22Rv1 (cell line): ENCODE results near the gene MKKS.
A peak's percentile ranks its signal among the peaks of the same experiment; 100 is the strongest.
"Not testable (repeated sequence)": the region's sequence is repeated elsewhere in the genome, so short reads cannot be mapped to it uniquely, and the experiment has no call there.

Experiments used
- H3K27ac ChIP-seq: fragments of 450-650 bp; 2 replicates; pipeline ENCODE4 v1.5.1; 2017
- CTCF ChIP-seq: fragments of 450-650 bp; IDR thresholded peaks from 2 replicates; pipeline ENCODE4 v1.5.1; 2017; ENCODE audit warnings: mild to moderate bottlenecking
- ZFX ChIP-seq: fragments of 450-650 bp; IDR thresholded peaks from 2 replicates; pipeline ENCODE4 v1.6.1; 2017; ENCODE audit warnings: antibody characterized with exemption, borderline replicate concordance

MKKS gene

GRCh38 chr20:10430000-10430466 is 4.0 kb downstream of the MKKS start:
- no peak overlapping the region for H3K27ac ChIP-seq
- TF ChIP-seq CTCF, result no peak
- TF ChIP-seq ZFX, result no peak

GRCh38 chr20:10429443-10429981 is 4.5 kb downstream of the MKKS start:
- no peak overlapping the region for H3K27ac ChIP-seq
- no peak for TF ChIP-seq ZFX
- TF ChIP-seq CTCF, result no peak

- TF ChIP-seq CTCF, result no peak
- no peak for TF ChIP-seq ZFX
- H3K27ac ChIP-seq, result no peak overlapping the region
Observed at GRCh38 chr20:10428008-10428407, 6.0 kb downstream of the MKKS start.

- H3K27ac ChIP-seq, result no peak overlapping the region
Observed at GRCh38 chr20:10427060-10427692, 6.8 kb downstream of the MKKS start.

GRCh38 chr20:10423735-10424134 is 10.3 kb downstream of the MKKS start:
- no peak overlapping the region for H3K27ac ChIP-seq

More at GRCh38 chr20:10427060-10427692, 6.8 kb downstream of the MKKS start:
- TF ChIP-seq ZFX, result no peak
- TF ChIP-seq CTCF, result peak; percentile 87

GRCh38 chr20:10419550-10420133 is 14.4 kb downstream of the MKKS start:
- no peak overlapping the region for H3K27ac ChIP-seq

More at GRCh38 chr20:10423735-10424134, 10.3 kb downstream of the MKKS start:
- TF ChIP-seq CTCF (no peak), ZFX (no peak)

GRCh38 chr20:10417218-10417617 is 16.8 kb downstream of the MKKS start:
- not testable (repeated sequence) for H3K27ac ChIP-seq

More at GRCh38 chr20:10419550-10420133, 14.4 kb downstream of the MKKS start:
- TF ChIP-seq ZFX (no peak), CTCF (no peak)
